T47D (cell line): ENCODE data around the gene CAPN9.
A peak's percentile ranks its signal among the peaks of the same experiment; 100 is the strongest.

Experiments
- DNase-seq, 2 experiments: peaks; one replicate each; pipeline versions ENCODE4 v3.0.0 to v3.0.0-alpha.2; 2011 to 2012; ENCODE audit warnings: low read depth in 1 of 2, low spot score in 1 of 2
- JUND ChIP-seq: IDR thresholded peaks from 2 replicates; pipeline ENCODE4 v1.6.1; 2012; ENCODE audit warnings: low read depth
- in situ Hi-C: cut with HindIII; loops from 2 replicates; pipeline ENCODE4 v1.10.0; 2016; ENCODE audit warnings: low sequenced_read_pairs, low pct_unique_long_range_greater_than_20kb

CAPN9 gene

GRCh38 chr1:230743899-230744298, 3.3 kb upstream of the CAPN9 start:
- DNase-seq = no peak
- in situ Hi-C loops = no loop called here
- no peak for TF ChIP-seq JUND

DNA sequence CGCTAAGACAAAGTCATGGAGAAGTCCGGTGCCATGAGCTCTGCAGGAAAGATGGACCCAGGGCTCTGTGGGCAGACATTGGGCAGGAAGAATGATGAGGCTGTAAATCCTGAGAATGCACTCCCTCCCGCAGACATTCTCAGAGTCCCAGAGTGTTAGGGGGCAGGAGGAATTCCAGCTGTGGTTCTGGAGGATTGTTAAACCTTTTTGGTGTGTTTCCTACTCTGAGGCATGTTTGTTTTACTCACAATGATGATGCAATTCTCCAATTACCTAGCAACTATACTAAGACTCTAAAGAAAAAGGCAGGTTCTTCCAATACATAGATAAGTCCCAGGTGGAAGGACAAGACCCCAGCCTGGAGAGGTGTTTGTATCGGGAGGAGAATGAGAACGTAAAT, 2.8 kb upstream of the CAPN9 start:
- in situ Hi-C loops = no loop called here
- no peak for TF ChIP-seq JUND
- peak in 1 of 2 experiments; percentile 24 for DNase-seq

- DNase-seq = no peak
- no peak for TF ChIP-seq JUND
- in situ Hi-C loops = no loop called here
These were observed 2.1 kb upstream of the CAPN9 start for GRCh38 chr1:230745071-230745470.

DNA sequence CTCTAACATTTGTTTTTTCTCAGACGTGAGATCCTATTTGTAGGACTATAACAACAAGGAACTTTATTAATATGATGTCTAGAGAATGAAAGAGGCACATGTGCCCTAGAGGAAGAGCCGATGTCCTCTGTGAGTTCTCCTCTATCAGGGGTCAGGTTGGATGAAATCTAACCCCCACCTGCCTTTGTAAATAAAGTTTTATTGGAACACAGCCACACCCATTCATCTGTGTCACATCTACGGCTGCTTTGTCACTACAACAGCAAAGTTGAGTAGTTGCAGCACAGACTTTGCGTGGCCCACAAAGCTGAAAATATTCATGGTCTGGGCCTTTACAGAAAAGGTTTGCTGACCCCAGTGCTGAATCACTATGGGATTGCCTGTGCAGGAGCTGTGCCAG, 571 bp upstream of the CAPN9 start:
- in situ Hi-C loops = no loop called here
- DNase-seq = no peak
- no peak for TF ChIP-seq JUND

- TF ChIP-seq JUND = no peak
- in situ Hi-C loops = no loop called here
- DNase-seq = no peak
These were observed 957 bp downstream of the CAPN9 start for GRCh38 chr1:230747890-230748800.

- no peak for DNase-seq
- in situ Hi-C loops = no loop called here
- no peak for TF ChIP-seq JUND
These were observed 2.0 kb downstream of the CAPN9 start for GRCh38 chr1:230749150-230749549.

DNA sequence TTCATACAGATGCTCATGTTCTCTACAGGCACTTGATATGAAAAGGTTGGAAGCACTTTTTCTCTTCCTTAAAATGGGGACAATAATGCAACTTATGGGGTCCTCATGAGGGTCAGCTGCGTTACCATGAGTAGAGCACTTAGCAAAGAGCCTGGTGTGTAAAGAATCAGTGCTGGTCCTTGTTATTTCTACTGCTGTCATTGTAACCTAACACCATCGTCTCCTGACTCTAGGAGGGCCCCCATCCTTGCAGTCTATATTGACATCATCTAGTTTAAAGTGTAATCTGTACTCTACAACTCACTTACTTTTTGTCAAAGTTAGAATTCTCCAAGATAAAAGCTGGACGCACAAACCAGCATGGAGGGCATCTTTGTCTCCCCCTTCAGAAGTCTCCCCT, 2.4 kb downstream of the CAPN9 start:
- no peak for DNase-seq
- in situ Hi-C loops = no loop called here
- TF ChIP-seq JUND = no peak

DNA sequence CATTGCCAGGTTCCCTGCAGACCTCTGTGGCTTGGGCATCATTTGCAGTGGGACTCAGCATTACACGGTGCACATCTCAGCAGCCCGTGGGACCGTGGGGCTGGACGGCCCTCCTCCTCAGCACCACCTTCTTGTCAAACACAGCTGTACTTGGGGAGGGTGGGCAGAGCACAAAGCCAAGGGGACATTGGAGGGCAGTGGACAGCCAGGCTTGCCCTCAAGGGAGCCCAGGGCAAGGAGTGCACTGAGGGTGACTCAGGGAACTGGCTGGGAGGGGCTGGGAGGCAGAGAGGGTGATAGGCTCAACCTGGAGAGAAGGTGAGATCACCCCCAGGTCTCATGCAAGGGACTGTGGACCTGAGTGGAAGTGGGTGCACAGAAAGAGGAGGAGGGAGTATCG, 3.4 kb downstream of the CAPN9 start:
- TF ChIP-seq JUND = no peak
- peak in 1 of 2 experiments; percentile 31 for DNase-seq
- in situ Hi-C loops = no loop called here

DNA sequence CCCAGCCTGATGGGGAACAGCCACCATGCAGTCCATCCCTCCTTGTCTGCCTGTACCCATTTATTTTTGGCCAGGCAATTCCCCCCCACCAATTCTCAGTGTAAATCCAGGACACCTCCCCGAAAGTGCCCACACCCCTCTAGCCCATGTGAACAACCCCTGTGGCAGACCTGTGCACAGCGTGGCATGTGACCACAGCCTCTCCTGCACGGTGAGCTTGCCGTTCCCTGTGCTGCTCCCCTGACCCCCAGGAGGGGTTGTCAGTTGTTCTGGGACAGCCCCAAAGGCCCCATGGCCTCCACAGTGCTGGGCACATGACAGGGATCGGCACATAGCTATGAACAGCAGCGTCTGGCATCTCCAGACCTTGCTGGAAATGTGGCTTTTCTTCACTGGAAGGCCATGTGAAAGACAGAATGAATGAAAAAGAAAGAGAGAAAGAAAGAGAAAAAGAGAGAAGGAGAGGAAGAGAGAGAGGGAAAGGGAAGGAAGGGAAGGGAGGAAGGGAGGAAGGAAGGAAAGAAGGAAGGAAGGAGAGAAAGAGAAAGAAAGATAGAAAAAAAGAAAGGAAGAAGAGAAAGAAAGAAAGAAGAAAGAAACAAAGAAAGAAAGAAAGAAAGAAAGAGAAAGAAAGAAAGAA, 3.9 kb downstream of the CAPN9 start:
- TF ChIP-seq JUND = no peak
- in situ Hi-C loops = no loop called here
- peak in 1 of 2 experiments; percentile 27 for DNase-seq

DNA sequence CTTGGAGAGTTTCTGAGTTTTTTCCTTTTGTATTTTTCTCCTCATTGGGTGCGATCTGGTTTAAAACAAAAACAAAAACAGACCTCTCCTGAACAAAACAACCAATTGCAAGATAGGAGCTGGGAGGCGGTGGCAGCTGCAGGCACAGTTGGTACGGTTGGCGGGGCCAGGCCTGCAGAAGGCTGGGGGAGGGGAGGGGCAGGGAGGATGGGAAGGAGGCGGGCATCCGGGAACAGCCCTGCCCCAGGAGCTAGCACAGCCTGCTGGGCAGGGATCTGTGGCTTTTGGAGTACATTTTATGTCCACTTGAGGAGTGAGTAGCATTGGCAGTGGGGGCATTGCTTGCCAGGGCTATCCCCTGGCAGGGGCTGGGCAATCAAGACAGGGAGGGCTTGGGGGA, 5.2 kb downstream of the CAPN9 start:
- in situ Hi-C loops = no loop called here
- peak; percentile 60 to 97 for DNase-seq
- TF ChIP-seq JUND = no peak

DNA sequence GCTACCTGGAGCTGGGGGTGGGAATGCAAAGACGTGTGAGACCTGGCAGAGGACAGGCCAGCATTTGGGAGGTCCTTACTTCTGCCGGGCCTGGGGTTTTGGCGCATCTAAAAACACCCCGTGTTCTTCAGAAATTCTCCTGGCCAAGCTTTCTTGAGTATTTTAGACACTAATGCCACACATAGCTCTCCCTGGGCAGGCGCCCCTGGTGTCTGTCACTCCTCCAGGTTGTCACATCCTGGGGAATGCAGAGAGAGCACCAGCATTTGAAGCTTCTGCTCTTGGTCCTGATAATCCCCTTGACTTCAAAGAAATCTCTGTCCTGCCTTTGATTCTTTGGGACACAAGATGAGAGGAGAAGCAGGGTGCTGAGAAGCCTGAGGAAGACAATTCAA, 6.0 kb downstream of the CAPN9 start:
- in situ Hi-C loops = no loop called here
- no peak for DNase-seq
- no peak for TF ChIP-seq JUND

- peak; percentile 68 to 93 for DNase-seq
- TF ChIP-seq JUND = no peak
- in situ Hi-C loops = no loop called here
These were observed 6.5 kb downstream of the CAPN9 start for GRCh38 chr1:230753586-230754251.

DNA sequence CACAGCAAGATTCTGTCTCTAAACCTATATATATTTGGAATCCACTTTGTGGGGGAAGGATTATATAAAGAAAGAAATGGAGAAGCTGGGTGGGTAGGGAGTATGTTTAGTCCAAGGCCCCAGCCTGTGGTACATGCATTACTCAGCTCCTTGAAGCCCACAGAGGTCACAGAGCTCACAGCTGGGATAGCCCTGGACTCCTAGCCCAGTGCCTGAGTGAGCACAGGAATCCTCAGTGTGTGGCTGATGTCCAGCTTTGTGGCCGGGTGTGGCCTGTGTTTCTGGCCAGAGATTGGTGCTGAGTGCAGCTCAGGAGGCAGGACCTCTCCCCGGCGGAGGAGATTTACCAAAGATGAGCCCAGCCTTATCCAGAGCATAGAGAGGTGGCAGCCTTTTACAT, 7.6 kb downstream of the CAPN9 start:
- peak in 1 of 2 experiments; percentile 86 for DNase-seq
- no peak for TF ChIP-seq JUND
- in situ Hi-C loops = no loop called here
